ENCODE data around the gene KDELR1.
"Not testable (repeated sequence)": the region's sequence is repeated elsewhere in the genome, so short reads cannot be mapped to it uniquely, and the experiment has no call there.

KDELR1 gene

GRCh38 chr19:48396824-48397176 lies 5.4 kb upstream of the KDELR1 start:
- H3K36me3 ChIP-seq (ENCODE audit: control insufficient read depth, insufficient read depth, low read length), result no peaks in the 10 kb centered on the region
- no peaks in the 10 kb centered on the region for H3K9me3 ChIP-seq (ENCODE audit: control insufficient read depth, insufficient read depth, low read depth, low read length)
- H3K4me1 ChIP-seq (ENCODE audit: control insufficient read depth, insufficient read depth, low read length), result peaks cover 64% of the 10 kb centered on the region
- H3K9ac ChIP-seq (ENCODE audit: low read length), result no peak overlapping the region
- H3K4me3 ChIP-seq (ENCODE audit: low read depth, low read length), result no peak overlapping the region
- H3K27ac ChIP-seq (ENCODE audit: low read depth, low read length), result no peak overlapping the region
- peaks cover 57% of the 10 kb centered on the region for H3K27me3 ChIP-seq (ENCODE audit: control insufficient read depth, insufficient read depth, low read length)

- H3K4me3 ChIP-seq (ENCODE audit: low read depth, low read length), result peak overlapping the region; percentile 26; the same call in 1 of the 2 replicates
- H3K4me1 ChIP-seq (ENCODE audit: control insufficient read depth, insufficient read depth, low read length), result peaks cover 62% of the 10 kb centered on the region
- H3K27me3 ChIP-seq (ENCODE audit: control insufficient read depth, insufficient read depth, low read length), result peaks cover 57% of the 10 kb centered on the region
- no peak overlapping the region for H3K27ac ChIP-seq (ENCODE audit: low read depth, low read length)
- H3K9me3 ChIP-seq (ENCODE audit: control insufficient read depth, insufficient read depth, low read depth, low read length), result no peaks in the 10 kb centered on the region
- H3K9ac ChIP-seq (ENCODE audit: low read length), result no peak overlapping the region
- H3K36me3 ChIP-seq (ENCODE audit: control insufficient read depth, insufficient read depth, low read length), result no peaks in the 10 kb centered on the region
Observed at GRCh38 chr19:48396016-48396823, 4.9 kb upstream of the KDELR1 start.

GRCh38 chr19:48395499-48395898 lies 4.1 kb upstream of the KDELR1 start:
- no peak overlapping the region for H3K9ac ChIP-seq (ENCODE audit: low read length)
- no peak overlapping the region for H3K27ac ChIP-seq (ENCODE audit: low read depth, low read length)
- peaks cover 56% of the 10 kb centered on the region for H3K4me1 ChIP-seq (ENCODE audit: control insufficient read depth, insufficient read depth, low read length)
- peaks cover 57% of the 10 kb centered on the region for H3K27me3 ChIP-seq (ENCODE audit: control insufficient read depth, insufficient read depth, low read length)
- no peaks in the 10 kb centered on the region for H3K9me3 ChIP-seq (ENCODE audit: control insufficient read depth, insufficient read depth, low read depth, low read length)
- no peaks in the 10 kb centered on the region for H3K36me3 ChIP-seq (ENCODE audit: control insufficient read depth, insufficient read depth, low read length)
- peak overlapping the region; percentile 74; the same call in 1 of the 2 replicates for H3K4me3 ChIP-seq (ENCODE audit: low read depth, low read length)

GRCh38 chr19:48395170-48395455 lies 3.8 kb upstream of the KDELR1 start:
- Histone ChIP-seq H3K9ac (ENCODE audit: low read length) (no peak overlapping the region), H3K9me3 (ENCODE audit: control insufficient read depth, insufficient read depth, low read depth, low read length) (no peaks in the 10 kb centered on the region), H3K27me3 (ENCODE audit: control insufficient read depth, insufficient read depth, low read length) (peaks cover 57% of the 10 kb centered on the region), H3K4me3 (ENCODE audit: low read depth, low read length) (peak overlapping the region; percentile 74), H3K4me1 (ENCODE audit: control insufficient read depth, insufficient read depth, low read length) (peaks cover 54% of the 10 kb centered on the region), H3K27ac (ENCODE audit: low read depth, low read length) (no peak overlapping the region), H3K36me3 (ENCODE audit: control insufficient read depth, insufficient read depth, low read length) (no peaks in the 10 kb centered on the region)

GRCh38 chr19:48394331-48395169 lies 3.2 kb upstream of the KDELR1 start:
- Histone ChIP-seq H3K4me1 (ENCODE audit: control insufficient read depth, insufficient read depth, low read length) (peaks cover 51% of the 10 kb centered on the region), H3K9ac (ENCODE audit: low read length) (peak overlapping the region; percentile 67), H3K27ac (ENCODE audit: low read depth, low read length) (no peak overlapping the region), H3K27me3 (ENCODE audit: control insufficient read depth, insufficient read depth, low read length) (peaks cover 57% of the 10 kb centered on the region), H3K4me3 (ENCODE audit: low read depth, low read length) (peak overlapping the region; percentile 74), H3K36me3 (ENCODE audit: control insufficient read depth, insufficient read depth, low read length) (peaks cover under 1% of the 10 kb centered on the region), H3K9me3 (ENCODE audit: control insufficient read depth, insufficient read depth, low read depth, low read length) (no peaks in the 10 kb centered on the region)

- peak within 1 kb of the TSS; percentile 67 for H3K9ac ChIP-seq (ENCODE audit: low read length)
- peaks cover 57% of the 10 kb centered on the region for H3K27me3 ChIP-seq (ENCODE audit: control insufficient read depth, insufficient read depth, low read length)
- peak within 1 kb of the TSS; percentile 74 for H3K4me3 ChIP-seq (ENCODE audit: low read depth, low read length)
- H3K27ac ChIP-seq (ENCODE audit: low read depth, low read length), result no peak within 1 kb of the TSS
- H3K4me1 ChIP-seq (ENCODE audit: control insufficient read depth, insufficient read depth, low read length), result peaks cover 51% of the 10 kb centered on the region
- H3K36me3 ChIP-seq (ENCODE audit: control insufficient read depth, insufficient read depth, low read length), result peaks cover 8% of the 10 kb centered on the region
- H3K9me3 ChIP-seq (ENCODE audit: control insufficient read depth, insufficient read depth, low read depth, low read length), result no peaks in the 10 kb centered on the region
Observed at GRCh38 chr19:48393559-48394330, 2.4 kb upstream of the KDELR1 start, which contains the start of gene GRIN2D. Gene GRIN2D, plus strand, starts transcription at chr19:48393668. Its CDS starts 4,725 bp downstream, at chr19:48398393.

GRCh38 chr19:48392860-48393558 lies 1.7 kb upstream of the KDELR1 start:
- Histone ChIP-seq H3K27ac (ENCODE audit: low read depth, low read length) (no peak overlapping the region), H3K4me1 (ENCODE audit: control insufficient read depth, insufficient read depth, low read length) (peaks cover 51% of the 10 kb centered on the region), H3K36me3 (ENCODE audit: control insufficient read depth, insufficient read depth, low read length) (peaks cover 16% of the 10 kb centered on the region), H3K9ac (ENCODE audit: low read length) (peak overlapping the region; percentile 67), H3K27me3 (ENCODE audit: control insufficient read depth, insufficient read depth, low read length) (peaks cover 56% of the 10 kb centered on the region), H3K4me3 (ENCODE audit: low read depth, low read length) (peak overlapping the region; percentile 74), H3K9me3 (ENCODE audit: control insufficient read depth, insufficient read depth, low read depth, low read length) (no peaks in the 10 kb centered on the region)

- H3K9ac ChIP-seq (ENCODE audit: low read length); H3K9me3 ChIP-seq (ENCODE audit: control insufficient read depth, insufficient read depth, low read depth, low read length); H3K27ac ChIP-seq (ENCODE audit: low read depth, low read length); H3K4me3 ChIP-seq (ENCODE audit: low read depth, low read length): not testable (repeated sequence)
- peaks cover 42% of the 10 kb centered on the region for H3K4me1 ChIP-seq (ENCODE audit: control insufficient read depth, insufficient read depth, low read length)
- H3K27me3 ChIP-seq (ENCODE audit: control insufficient read depth, insufficient read depth, low read length), result peaks cover 45% of the 10 kb centered on the region
- H3K36me3 ChIP-seq (ENCODE audit: control insufficient read depth, insufficient read depth, low read length), result peaks cover 26% of the 10 kb centered on the region
Observed at GRCh38 chr19:48392006-48392344, 624 bp upstream of the KDELR1 start.

- Histone ChIP-seq H3K27ac (ENCODE audit: low read depth, low read length) (peak overlapping the region; percentile 82), H3K9me3 (ENCODE audit: control insufficient read depth, insufficient read depth, low read depth, low read length) (no peaks in the 10 kb centered on the region), H3K36me3 (ENCODE audit: control insufficient read depth, insufficient read depth, low read length) (peaks cover 35% of the 10 kb centered on the region), H3K9ac (ENCODE audit: low read length) (peak overlapping the region; percentile 89), H3K4me3 (ENCODE audit: low read depth, low read length) (peak overlapping the region; percentile 83), H3K27me3 (ENCODE audit: control insufficient read depth, insufficient read depth, low read length) (peaks cover 30% of the 10 kb centered on the region), H3K4me1 (ENCODE audit: control insufficient read depth, insufficient read depth, low read length) (peaks cover 27% of the 10 kb centered on the region)
Observed at GRCh38 chr19:48390188-48391099, 907 bp downstream of the KDELR1 start.

- no peaks in the 10 kb centered on the region for H3K27me3 ChIP-seq (ENCODE audit: control insufficient read depth, insufficient read depth, low read length)
- no peak overlapping the region for H3K9ac ChIP-seq (ENCODE audit: low read length)
- H3K9me3 ChIP-seq (ENCODE audit: control insufficient read depth, insufficient read depth, low read depth, low read length), result no peaks in the 10 kb centered on the region
- H3K36me3 ChIP-seq (ENCODE audit: control insufficient read depth, insufficient read depth, low read length), result peaks cover 66% of the 10 kb centered on the region
- H3K4me3 ChIP-seq (ENCODE audit: low read depth, low read length), result no peak overlapping the region
- H3K4me1 ChIP-seq (ENCODE audit: control insufficient read depth, insufficient read depth, low read length), result peaks cover 5% of the 10 kb centered on the region; the same call in 1 of the 2 replicates
- H3K27ac ChIP-seq (ENCODE audit: low read depth, low read length), result no peak overlapping the region
Observed at GRCh38 chr19:48386981-48387380, 4.4 kb downstream of the KDELR1 start.

Data from HUES6 (cell line).